ENCODE measurements around the gene CCSER1. TPM values are rescaled to one million over a fixed set of nuclear protein-coding genes. Genes with fewer than 3 reads are reported as not detected.

Gene CCSER1
- total and polyA plus RNA-seq, 7 donors: 0.06 to 2.5 (median 0.30) TPM

GRCh38 chr4:90082449-90082848, 44.7 kb upstream of the CCSER1 start:
- Histone ChIP-seq H3K4me1 (no peaks in the 10 kb centered on the region), H3K27me3 (ENCODE audit: insufficient read depth in 3 of 3, low read length in 2 of 3) (no peaks in the 10 kb centered on the region), H3K4me3 (no peak overlapping the region), H3K27ac (no peak overlapping the region), H3K36me3 (ENCODE audit: insufficient read depth in 1 of 2, low read depth in 1 of 2) (no peaks in the 10 kb centered on the region), H3K9me3 (no peaks in the 10 kb centered on the region)
- intact Hi-C loops (cut with DNase I): no loop called here
- TF ChIP-seq CTCF (IDR thresholded peaks at IDR 0.05): no peak
- ATAC-seq: no peak
- DNase-seq: no peak

DNA sequence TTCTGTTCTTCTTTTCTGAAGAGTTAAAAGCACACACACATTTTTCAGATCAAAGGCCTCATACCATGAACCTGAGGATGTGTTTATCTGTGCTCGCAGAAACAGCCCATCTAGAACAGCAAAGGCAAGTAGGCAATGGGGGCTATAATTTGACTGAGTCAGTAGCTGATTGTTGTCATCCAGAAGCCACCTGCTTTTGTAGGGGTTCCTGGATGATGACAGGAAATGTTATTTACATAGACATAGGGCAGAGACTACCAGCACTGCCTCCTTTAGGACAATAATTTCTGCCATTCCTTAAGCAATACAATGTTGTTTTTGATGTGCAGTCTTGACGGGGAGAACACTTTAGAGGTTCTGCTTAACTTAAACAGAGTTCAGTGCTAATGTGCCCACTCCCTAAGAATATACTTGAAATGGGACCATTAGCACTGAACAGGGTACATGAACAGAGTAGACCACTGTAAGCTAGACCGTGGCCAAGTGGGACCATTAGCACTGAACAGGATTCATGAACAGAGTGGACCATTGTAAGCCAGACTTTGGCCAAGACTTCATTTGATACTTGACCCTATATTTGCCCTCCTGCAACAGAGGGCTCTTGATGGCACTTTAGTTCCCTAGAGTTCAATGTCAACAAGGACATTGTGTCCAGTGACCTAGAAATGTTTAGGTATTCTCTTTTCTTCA, 42.8 kb upstream of the CCSER1 start:
- WGBS, 3 donors: 80 to 84% (median 82%) methylated on average over 3 of the region's 3 CpGs
- Histone ChIP-seq H3K27ac (no peak overlapping the region), H3K4me1 (no peaks in the 10 kb centered on the region), H3K9me3 (no peaks in the 10 kb centered on the region), H3K36me3 (ENCODE audit: insufficient read depth in 1 of 2, low read depth in 1 of 2) (no peaks in the 10 kb centered on the region), H3K4me3 (no peak overlapping the region), H3K27me3 (ENCODE audit: insufficient read depth in 3 of 3, low read length in 2 of 3) (no peaks in the 10 kb centered on the region)
- ATAC-seq (no peak), DNase-seq (no peak)
- intact Hi-C loops (cut with DNase I): no loop called here
- TF ChIP-seq CTCF (IDR thresholded peaks at IDR 0.05): no peak

- no peak overlapping the region for H3K27ac ChIP-seq
- H3K9me3 ChIP-seq: no peaks in the 10 kb centered on the region
- no peaks in the 10 kb centered on the region for H3K4me1 ChIP-seq
- WGBS, 3 donors: 66 to 76% (median 67%) methylated on average over 5 of the region's 5 CpGs
- intact Hi-C loops (cut with DNase I): no loop called here
- no peak for ATAC-seq
- no peak for TF ChIP-seq CTCF (IDR thresholded peaks at IDR 0.05)
- no peaks in the 10 kb centered on the region for H3K36me3 ChIP-seq (ENCODE audit: insufficient read depth in 1 of 2, low read depth in 1 of 2)
- no peaks in the 10 kb centered on the region for H3K27me3 ChIP-seq (ENCODE audit: insufficient read depth in 3 of 3, low read length in 2 of 3)
- no peak for DNase-seq
- H3K4me3 ChIP-seq: no peak overlapping the region
Measured at GRCh38 chr4:90084967-90085295, 42.3 kb upstream of the CCSER1 start.

GRCh38 chr4:90093526-90093925, 33.7 kb upstream of the CCSER1 start:
- H3K27ac ChIP-seq: no peak overlapping the region
- H3K27me3 ChIP-seq (ENCODE audit: insufficient read depth in 3 of 3, low read length in 2 of 3): no peaks in the 10 kb centered on the region
- DNase-seq (no peak), ATAC-seq (no peak)
- intact Hi-C loops (cut with DNase I): no loop called here
- H3K9me3 ChIP-seq: no peaks in the 10 kb centered on the region
- H3K4me3 ChIP-seq: no peak overlapping the region
- no peak for TF ChIP-seq CTCF (IDR thresholded peaks at IDR 0.05)
- WGBS, 3 donors: 55 to 63% (median 60%) methylated on average over 2 of the region's 2 CpGs
- no peaks in the 10 kb centered on the region for H3K36me3 ChIP-seq (ENCODE audit: insufficient read depth in 1 of 2, low read depth in 1 of 2)
- H3K4me1 ChIP-seq: no peaks in the 10 kb centered on the region

GRCh38 chr4:90095000-90095399, 32.2 kb upstream of the CCSER1 start:
- Histone ChIP-seq H3K9me3 (no peaks in the 10 kb centered on the region), H3K36me3 (ENCODE audit: insufficient read depth in 1 of 2, low read depth in 1 of 2) (no peaks in the 10 kb centered on the region), H3K27me3 (ENCODE audit: insufficient read depth in 3 of 3, low read length in 2 of 3) (no peaks in the 10 kb centered on the region), H3K4me3 (no peak overlapping the region), H3K4me1 (no peaks in the 10 kb centered on the region), H3K27ac (no peak overlapping the region)
- no peak for TF ChIP-seq CTCF (IDR thresholded peaks at IDR 0.05)
- DNase-seq (no peak), ATAC-seq (no peak)
- intact Hi-C loops (cut with DNase I): no loop called here
- 5 to 13% (median 10%) methylated on average over 1 of the region's 1 CpG for WGBS, 3 donors
